HepG2 (cell line): ENCODE results near the gene SEZ6. TPM values are rescaled to one million over a fixed set of nuclear protein-coding genes. Genes with fewer than 3 reads are reported as not detected.

Experiments used
- CHCHD3 ChIP-seq: sonication (generic); formaldehyde crosslinking; IDR thresholded peaks from 2 replicates; pipeline ENCODE4 v1.8.0; 2022; ENCODE audit warnings: mild to moderate bottlenecking, missing genetic modification reagents, moderate library complexity
- DMAP1 ChIP-seq: IDR thresholded peaks from 2 replicates; pipeline ENCODE4 v1.6.1; 2016
- FOXK2 ChIP-seq: fragments of 450-650 bp; IDR thresholded peaks from 2 replicates; pipeline ENCODE4 v1.6.1; 2016
- FOXO1 ChIP-seq: sonication (generic); formaldehyde crosslinking; IDR thresholded peaks from 2 replicates; pipeline ENCODE4 v1.4.0; 2020; ENCODE audit warnings: missing genetic modification reagents
- GATA4 ChIP-seq: sonication (generic); IDR thresholded peaks from 2 replicates; pipeline ENCODE4 v1.6.1; 2016; ENCODE audit warnings: antibody characterized with exemption, low read depth, borderline replicate concordance
- GLI4 ChIP-seq: sonication (generic); formaldehyde crosslinking; IDR thresholded peaks from 2 replicates; pipeline ENCODE4 v1.5.1; 2020; ENCODE audit warnings: missing genetic modification reagents, mild to moderate bottlenecking, moderate library complexity, borderline replicate concordance
- HIVEP1 ChIP-seq: sonication (generic); formaldehyde crosslinking; IDR thresholded peaks from 2 replicates; pipeline ENCODE4 v1.4.0; 2020; ENCODE audit warnings: mild to moderate bottlenecking, missing genetic modification reagents
- IRX3 ChIP-seq: sonication (generic); formaldehyde crosslinking; IDR thresholded peaks from 2 replicates; pipeline ENCODE4 v1.8.1; 2023; ENCODE audit warnings: mild to moderate bottlenecking, low read depth, missing genetic modification reagents, borderline replicate concordance
- MEF2D ChIP-seq: sonication (generic); formaldehyde crosslinking; IDR thresholded peaks from 2 replicates; pipeline ENCODE4 v1.5.1; 2020; ENCODE audit warnings: mild to moderate bottlenecking, missing genetic modification reagents
- NBN ChIP-seq: fragments of 450-650 bp; conservative IDR thresholded peaks from 2 replicates; pipeline ENCODE4 v1.6.1; 2017
- NFYC ChIP-seq: IDR thresholded peaks from 2 replicates; pipeline ENCODE4 v1.6.1; 2016; ENCODE audit warnings: missing genetic modification reagents, missing compliant biosample characterization
- ZNF143 ChIP-seq: sonication (generic); formaldehyde crosslinking; IDR thresholded peaks from 2 replicates; pipeline ENCODE4 v1.4.0; 2020; ENCODE audit warnings: missing genetic modification reagents
- ZNF33B ChIP-seq: sonication (generic); formaldehyde crosslinking; IDR thresholded peaks from 2 replicates; pipeline ENCODE4 v1.5.1; 2020; ENCODE audit warnings: mild to moderate bottlenecking, missing genetic modification reagents
- ZNF430 ChIP-seq: sonication (generic); formaldehyde crosslinking; IDR thresholded peaks from 2 replicates; pipeline ENCODE4 v1.9.0; 2021; ENCODE audit warnings: mild to moderate bottlenecking, missing genetic modification reagents
- ZNF7 ChIP-seq: IDR thresholded peaks from 2 replicates; pipeline ENCODE4 v1.6.1; 2016; ENCODE audit warnings: missing biosample characterization, missing genetic modification reagents
- ZNF883 ChIP-seq: sonication (generic); formaldehyde crosslinking; IDR thresholded peaks from 2 replicates; pipeline ENCODE4 v1.5.1; 2020; ENCODE audit warnings: mild to moderate bottlenecking, missing genetic modification reagents; ENCODE audit errors: not compliant biosample characterization
- polyA plus RNA-seq, 8 experiments: library from polyadenylated mRNA; depleted of rRNA in 3 of 8; stranded (reverse) in 7 of 8; unstranded in 1 of 8; fragments of >200 nt; fragmentation: Illumina TruSeq in 4 of 8; extraction: Trizol in 4 of 8; gene quantifications; 2 replicates each; pipeline versions ENCODE4 v1.2.1 to v1.2.3, GENCODE V29; 2011 to 2016; ENCODE audit warnings: low read depth in 4 of 8, missing spikeins in 1 of 8, mixed read lengths in 1 of 8; ENCODE audit not compliant: insufficient read depth in 1 of 8
- total RNA-seq, 5 experiments: library from RNA; depleted of rRNA; stranded (reverse); fragments of >200 nt; fragmentation: Illumina TruSeq; extraction: Trizol; gene quantifications; 2 replicates each; pipeline ENCODE4 v1.2.3, GENCODE V29; 2016; ENCODE audit warnings: low read depth in 1 of 5
- TF ChIP-seq, protein P1 (sequence below): IDR thresholded peaks from 2 replicates; pipeline ENCODE4 v1.6.1; 2016; ENCODE audit warnings: low read depth, borderline replicate concordance
- TF ChIP-seq, protein P2 (sequence below): fragments of 450-650 bp; IDR thresholded peaks from 2 replicates; pipeline ENCODE4 v1.6.1; 2017; ENCODE audit warnings: mild to moderate bottlenecking
- TF ChIP-seq, protein P3 (sequence below): IDR thresholded peaks from 2 replicates; pipeline ENCODE4 v1.6.1; 2016; ENCODE audit warnings: low read depth, control low read depth
- TF ChIP-seq, protein P4 (sequence below): IDR thresholded peaks from 2 replicates; pipeline ENCODE4 v1.6.1; 2018; ENCODE audit warnings: missing genetic modification reagents
- TF ChIP-seq, protein P5 (sequence below): IDR thresholded peaks from 2 replicates; pipeline ENCODE4 v1.6.1; 2016; ENCODE audit warnings: missing biosample characterization, missing genetic modification reagents, low read depth
- TF ChIP-seq, protein P6 (sequence below): sonication (generic); formaldehyde crosslinking; IDR thresholded peaks from 2 replicates; pipeline ENCODE4 v1.5.0; 2020; ENCODE audit warnings: missing genetic modification reagents

Gene SEZ6
- total and polyA plus RNA-seq, 2 of the 13 experiments (the other 11 are each of a cell fraction or from before 2014, with no cell fraction given), result not detected

DNA sequence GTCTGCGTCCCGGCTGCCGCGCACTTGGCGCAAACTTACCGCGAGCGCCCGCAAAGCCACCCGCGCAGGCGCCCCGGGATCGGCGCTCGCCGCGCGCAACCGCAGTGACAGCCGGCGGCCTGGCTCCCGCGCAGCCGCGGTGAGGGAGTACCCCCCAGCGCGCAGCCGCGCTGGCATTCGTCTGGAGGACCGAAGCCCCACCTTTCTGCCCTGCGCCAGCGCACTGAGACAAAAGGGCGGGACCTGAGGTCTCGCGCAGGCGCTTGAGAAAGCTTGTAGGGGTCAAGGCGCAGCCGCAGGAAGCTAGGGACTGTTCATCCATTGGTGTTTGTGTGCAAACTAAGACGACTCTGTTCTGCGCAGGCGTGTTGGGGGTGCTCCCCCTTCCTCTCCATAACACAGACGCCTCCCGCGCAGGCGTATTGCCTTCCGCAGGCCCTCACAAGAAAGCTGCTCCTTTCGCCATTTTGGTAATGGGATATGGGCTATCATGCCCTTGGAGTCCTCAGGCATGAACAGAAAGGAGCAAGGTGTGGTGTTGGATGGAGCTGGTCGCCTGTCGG lies 54.3 kb downstream of the SEZ6 start, which contains the start of gene PHF12 (continued):
- no peak; the same call in 1 of the 2 replicates for TF ChIP-seq ZNF33B (CRISPR knock-in tag)
- 0 out of 2 replicates have a peak, but pooled peaks have one; percentile 1 for TF ChIP-seq FOXO1 (CRISPR knock-in tag)
- peak; percentile 77 for TF ChIP-seq DMAP1 (CRISPR knock-in tag)
- no peak for TF ChIP-seq CHCHD3 (CRISPR knock-in tag)
- TF ChIP-seq, protein P1, sequence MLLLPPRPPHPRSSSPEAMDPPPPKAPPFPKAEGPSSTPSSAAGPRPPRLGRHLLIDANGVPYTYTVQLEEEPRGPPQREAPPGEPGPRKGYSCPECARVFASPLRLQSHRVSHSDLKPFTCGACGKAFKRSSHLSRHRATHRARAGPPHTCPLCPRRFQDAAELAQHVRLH (CRISPR knock-in tag), result no peak
- peak; percentile 62 for TF ChIP-seq NFYC (CRISPR knock-in tag)
- TF ChIP-seq, protein P2, sequence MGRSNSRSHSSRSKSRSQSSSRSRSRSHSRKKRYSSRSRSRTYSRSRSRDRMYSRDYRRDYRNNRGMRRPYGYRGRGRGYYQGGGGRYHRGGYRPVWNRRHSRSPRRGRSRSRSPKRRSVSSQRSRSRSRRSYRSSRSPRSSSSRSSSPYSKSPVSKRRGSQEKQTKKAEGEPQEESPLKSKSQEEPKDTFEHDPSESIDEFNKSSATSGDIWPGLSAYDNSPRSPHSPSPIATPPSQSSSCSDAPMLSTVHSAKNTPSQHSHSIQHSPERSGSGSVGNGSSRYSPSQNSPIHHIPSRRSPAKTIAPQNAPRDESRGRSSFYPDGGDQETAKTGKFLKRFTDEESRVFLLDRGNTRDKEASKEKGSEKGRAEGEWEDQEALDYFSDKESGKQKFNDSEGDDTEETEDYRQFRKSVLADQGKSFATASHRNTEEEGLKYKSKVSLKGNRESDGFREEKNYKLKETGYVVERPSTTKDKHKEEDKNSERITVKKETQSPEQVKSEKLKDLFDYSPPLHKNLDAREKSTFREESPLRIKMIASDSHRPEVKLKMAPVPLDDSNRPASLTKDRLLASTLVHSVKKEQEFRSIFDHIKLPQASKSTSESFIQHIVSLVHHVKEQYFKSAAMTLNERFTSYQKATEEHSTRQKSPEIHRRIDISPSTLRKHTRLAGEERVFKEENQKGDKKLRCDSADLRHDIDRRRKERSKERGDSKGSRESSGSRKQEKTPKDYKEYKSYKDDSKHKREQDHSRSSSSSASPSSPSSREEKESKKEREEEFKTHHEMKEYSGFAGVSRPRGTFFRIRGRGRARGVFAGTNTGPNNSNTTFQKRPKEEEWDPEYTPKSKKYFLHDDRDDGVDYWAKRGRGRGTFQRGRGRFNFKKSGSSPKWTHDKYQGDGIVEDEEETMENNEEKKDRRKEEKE, result no peak
- no peak for TF ChIP-seq GLI4
- peak; percentile 65 for TF ChIP-seq ZNF143 (CRISPR knock-in tag)
- TF ChIP-seq NBN, result no peak
- no peak for TF ChIP-seq MEF2D (CRISPR knock-in tag)
- no peak for TF ChIP-seq GATA4
- 0 out of 2 replicates have a peak, but pooled peaks have one; percentile 11 for TF ChIP-seq ZNF430 (CRISPR knock-in tag)
- TF ChIP-seq, protein P3, sequence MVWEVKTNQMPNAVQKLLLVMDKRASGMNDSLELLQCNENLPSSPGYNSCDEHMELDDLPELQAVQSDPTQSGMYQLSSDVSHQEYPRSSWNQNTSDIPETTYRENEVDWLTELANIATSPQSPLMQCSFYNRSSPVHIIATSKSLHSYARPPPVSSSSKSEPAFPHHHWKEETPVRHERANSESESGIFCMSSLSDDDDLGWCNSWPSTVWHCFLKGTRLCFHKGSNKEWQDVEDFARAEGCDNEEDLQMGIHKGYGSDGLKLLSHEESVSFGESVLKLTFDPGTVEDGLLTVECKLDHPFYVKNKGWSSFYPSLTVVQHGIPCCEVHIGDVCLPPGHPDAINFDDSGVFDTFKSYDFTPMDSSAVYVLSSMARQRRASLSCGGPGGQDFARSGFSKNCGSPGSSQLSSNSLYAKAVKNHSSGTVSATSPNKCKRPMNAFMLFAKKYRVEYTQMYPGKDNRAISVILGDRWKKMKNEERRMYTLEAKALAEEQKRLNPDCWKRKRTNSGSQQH (CRISPR knock-in tag), result no peak
- TF ChIP-seq IRX3 (CRISPR knock-in tag), result no peak
- TF ChIP-seq, protein P4, sequence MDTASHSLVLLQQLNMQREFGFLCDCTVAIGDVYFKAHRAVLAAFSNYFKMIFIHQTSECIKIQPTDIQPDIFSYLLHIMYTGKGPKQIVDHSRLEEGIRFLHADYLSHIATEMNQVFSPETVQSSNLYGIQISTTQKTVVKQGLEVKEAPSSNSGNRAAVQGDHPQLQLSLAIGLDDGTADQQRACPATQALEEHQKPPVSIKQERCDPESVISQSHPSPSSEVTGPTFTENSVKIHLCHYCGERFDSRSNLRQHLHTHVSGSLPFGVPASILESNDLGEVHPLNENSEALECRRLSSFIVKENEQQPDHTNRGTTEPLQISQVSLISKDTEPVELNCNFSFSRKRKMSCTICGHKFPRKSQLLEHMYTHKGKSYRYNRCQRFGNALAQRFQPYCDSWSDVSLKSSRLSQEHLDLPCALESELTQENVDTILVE, result no peak; the same call in 1 of the 2 replicates
- TF ChIP-seq, protein P5, sequence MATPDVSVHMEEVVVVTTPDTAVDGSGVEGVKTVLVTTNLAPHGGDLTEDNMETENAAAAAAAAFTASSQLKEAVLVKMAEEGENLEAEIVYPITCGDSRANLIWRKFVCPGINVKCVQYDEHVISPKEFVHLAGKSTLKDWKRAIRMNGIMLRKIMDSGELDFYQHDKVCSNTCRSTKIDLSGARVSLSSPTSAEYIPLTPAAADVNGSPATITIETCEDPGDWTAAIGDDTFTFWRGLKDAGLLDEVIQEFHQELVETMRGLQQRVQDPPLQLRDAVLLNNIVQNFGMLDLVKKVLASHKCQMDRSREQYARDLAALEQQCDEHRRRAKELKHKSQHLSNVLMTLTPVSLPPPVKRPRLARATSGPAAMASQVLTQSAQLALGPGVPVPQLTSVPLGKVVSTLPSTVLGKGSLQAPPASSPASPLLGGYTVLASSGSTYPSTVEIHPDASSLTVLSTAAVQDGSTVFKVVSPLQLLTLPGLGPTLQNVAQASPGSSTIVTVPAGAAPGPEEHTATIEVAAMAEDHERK (CRISPR knock-in tag), result 0 out of 2 replicates have a peak, but pooled peaks have one; percentile 36
- peak; percentile 72 for TF ChIP-seq ZNF883
- TF ChIP-seq FOXK2, result no peak; the same call in 1 of the 2 replicates
- no peak for TF ChIP-seq ZNF7 (CRISPR knock-in tag)
- TF ChIP-seq HIVEP1, result no peak
- TF ChIP-seq, protein P6, sequence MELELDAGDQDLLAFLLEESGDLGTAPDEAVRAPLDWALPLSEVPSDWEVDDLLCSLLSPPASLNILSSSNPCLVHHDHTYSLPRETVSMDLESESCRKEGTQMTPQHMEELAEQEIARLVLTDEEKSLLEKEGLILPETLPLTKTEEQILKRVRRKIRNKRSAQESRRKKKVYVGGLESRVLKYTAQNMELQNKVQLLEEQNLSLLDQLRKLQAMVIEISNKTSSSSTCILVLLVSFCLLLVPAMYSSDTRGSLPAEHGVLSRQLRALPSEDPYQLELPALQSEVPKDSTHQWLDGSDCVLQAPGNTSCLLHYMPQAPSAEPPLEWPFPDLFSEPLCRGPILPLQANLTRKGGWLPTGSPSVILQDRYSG (CRISPR knock-in tag), result 0 out of 2 replicates have a peak, but pooled peaks have one; percentile 30
